Activated CD4-positive, alpha-beta T cell treated with anti-CD3 and anti-CD28 coated beads for 36 hours (primary cell): Measurements from ENCODE around the gene CCPG1. TPM values are rescaled to one million over a fixed set of nuclear protein-coding genes. Genes with fewer than 3 reads are reported as not detected.
"Not testable (repeated sequence)": the region's sequence is repeated elsewhere in the genome, so short reads cannot be mapped to it uniquely, and the experiment has no call there.

ENCODE experiments used
- ATAC-seq: fragments of 200-7000 bp; cut with Tn5 transposase; one replicate; pipeline ENCODE4 v1.10.0; 2021; ENCODE audit warnings: mild to moderate bottlenecking, moderate library complexity
- CTCF ChIA-PET: fragments of 350-600 bp; sonication (Branson Sonifier 250); formaldehyde crosslinking; loops from one replicate; lab custom pipeline; 2021; ENCODE audit warnings: antibody characterized with exemption; lab: Charles Lee
- POLR2A ChIA-PET: fragments of 350-600 bp; sonication (Branson Sonifier 250); formaldehyde crosslinking; loops from one replicate; lab custom pipeline; 2021; ENCODE audit warnings: antibody characterized with exemption, inconsistent platforms; lab: Charles Lee
- DNase-seq: peaks from one replicate; pipeline ENCODE4 v3.0.0-alpha.2; 2020
- H3K27ac Mint-ChIP-seq: one replicate; pipeline ENCODE4 v1.8.0; 2021; ENCODE audit warnings: mixed read lengths
- H3K27me3 Mint-ChIP-seq: one replicate; pipeline ENCODE4 v1.8.0; 2021; ENCODE audit warnings: mixed read lengths
- H3K36me3 Mint-ChIP-seq: one replicate; pipeline ENCODE4 v1.8.0; 2021; ENCODE audit warnings: low read depth, mixed read lengths
- H3K4me1 Mint-ChIP-seq: one replicate; pipeline ENCODE4 v1.8.0; 2021; ENCODE audit warnings: mixed read lengths
- H3K4me3 Mint-ChIP-seq: one replicate; pipeline ENCODE4 v1.8.0; 2021; ENCODE audit warnings: mild to moderate bottlenecking, moderate library complexity, mixed read lengths
- H3K9me3 Mint-ChIP-seq: one replicate; pipeline ENCODE4 v1.8.0; 2021; ENCODE audit warnings: low read depth, mixed read lengths
- intact Hi-C, 2 experiments: fragments of 100-400 bp; cut with DNase I in 1 of 2; cut with micrococcal nuclease in 1 of 2; formaldehyde crosslinking; loops; one replicate each; pipeline versions ENCODE4 v1.14.2 to v1.15.1; 2022 to 2024; cut with DNase I, micrococcal nuclease
- total RNA-seq, 2 experiments: library from RNA; stranded (reverse); gene quantifications; one replicate each; pipeline ENCODE4 v1.2.3, GENCODE V29; 2021

The CCPG1 gene
- total RNA-seq, 2 experiments from 2014 or later, result 11.3 to 12.2 TPM

- H3K9me3 Mint-ChIP-seq, DNase-seq, H3K27me3 Mint-ChIP-seq, ATAC-seq, H3K36me3 Mint-ChIP-seq: not testable (repeated sequence)
- peak overlapping the region; percentile 87 for H3K4me3 Mint-ChIP-seq
- H3K4me1 Mint-ChIP-seq, result peaks cover 17% of the 10 kb centered on the region
- ChIA-PET CTCF (interaction anchor here (0.6 to 3.6 kb wide), 18 partner anchors 12 to 586 kb away, joined by 3 to 24 read pairs (median 4); partner anchors contain the start of genes PIGB, PIGBOS1 and RSL24D1), POLR2A (interaction anchor here (0.9 to 1.2 kb wide), 3 partner anchors 10 to 212 kb away, joined by 3 read pairs; partner anchors contain the start of genes PIGB, PIGBOS1 and RSL24D1)
- intact Hi-C loops, result loop anchor here (1.0 to 5.0 kb wide), 8 partner anchors 30 to 633 kb away; partner anchors contain the start of genes PIGB (in 2 of the 2), PIGBOS1 (in 2 of the 2) and RSL24D1 (in 1 of the 2)
- peak overlapping the region; percentile 83 for H3K27ac Mint-ChIP-seq
These were observed 817 bp upstream of the CCPG1 start for GRCh38 chr15:55408976-55409375.

GRCh38 chr15:55407498-55408011 is 604 bp downstream of the CCPG1 start:
- Mint-ChIP-seq H3K27me3 (no peaks in the 10 kb centered on the region), H3K4me1 (peaks cover 31% of the 10 kb centered on the region), H3K36me3 (no peaks in the 10 kb centered on the region), H3K27ac (peak overlapping the region; percentile 90), H3K9me3 (no peaks in the 10 kb centered on the region), H3K4me3 (peak overlapping the region; percentile 87)
- DNase-seq (no peak), ATAC-seq (no peak)
- intact Hi-C loops, result loop anchor here (1.0 to 5.0 kb wide), 8 partner anchors 32 to 635 kb away; partner anchors contain the start of genes PIGB (in 2 of the 2), PIGBOS1 (in 2 of the 2) and RSL24D1 (in 1 of the 2)
- POLR2A ChIA-PET, result interaction anchor here (1.0 to 1.2 kb wide), 2 partner anchors 12 to 89 kb away, joined by 3 read pairs; partner anchors contain the start of genes PIGB and PIGBOS1
- CTCF ChIA-PET, result interaction anchor here (0.5 to 3.6 kb wide), 14 partner anchors 18 to 211 kb away, joined by 3 to 24 read pairs (median 6); partner anchors contain the start of genes PIGB, PIGBOS1 and RSL24D1

GRCh38 chr15:55403531-55403930 is 4.6 kb downstream of the CCPG1 start:
- intact Hi-C loops, result no loop called here
- Mint-ChIP-seq H3K4me3 (peak overlapping the region; percentile 3), H3K27ac (peak overlapping the region; percentile 72), H3K4me1 (peaks cover 46% of the 10 kb centered on the region), H3K27me3 (no peaks in the 10 kb centered on the region), H3K36me3 (peaks cover 8% of the 10 kb centered on the region), H3K9me3 (no peaks in the 10 kb centered on the region)
- DNase-seq (no peak), ATAC-seq (no peak)
- ChIA-PET CTCF (interaction anchor here (1.4 kb wide), 1 partner anchor 10 kb away, joined by 4 read pairs; no protein-coding TSS in a partner anchor), POLR2A (no interaction called here)

GRCh38 chr15:55402707-55403106 is 5.5 kb downstream of the CCPG1 start:
- ChIA-PET POLR2A (no interaction called here), CTCF (interaction anchor here (0.6 to 1.4 kb wide), 2 partner anchors 9 to 83 kb away, joined by 3 to 4 read pairs; no protein-coding TSS in a partner anchor)
- Mint-ChIP-seq H3K27me3 (no peaks in the 10 kb centered on the region), H3K9me3 (no peaks in the 10 kb centered on the region), H3K4me3 (no peak overlapping the region), H3K36me3 (peaks cover 15% of the 10 kb centered on the region), H3K27ac (peak overlapping the region; percentile 81), H3K4me1 (peaks cover 46% of the 10 kb centered on the region)
- DNase-seq (no peak), ATAC-seq (peak; percentile 62)
- intact Hi-C loops, result no loop called here

- Mint-ChIP-seq H3K27me3 (no peaks in the 10 kb centered on the region), H3K4me1 (peaks cover 41% of the 10 kb centered on the region), H3K36me3 (peaks cover 19% of the 10 kb centered on the region), H3K27ac (no peak overlapping the region), H3K9me3 (no peaks in the 10 kb centered on the region), H3K4me3 (no peak overlapping the region)
- no peak for DNase-seq
- POLR2A ChIA-PET, result no interaction called here
- no peak for ATAC-seq
- intact Hi-C loops, result no loop called here
- CTCF ChIA-PET, result interaction anchor here (0.9 kb wide), 1 partner anchor 28 kb away, joined by 5 read pairs; no protein-coding TSS in a partner anchor
These were observed 6.3 kb downstream of the CCPG1 start for GRCh38 chr15:55401786-55402246.

GRCh38 chr15:55400050-55400449 is 8.1 kb downstream of the CCPG1 start:
- DNase-seq, H3K4me3 Mint-ChIP-seq, CTCF ChIA-PET, ATAC-seq, H3K27ac Mint-ChIP-seq, POLR2A ChIA-PET, intact Hi-C loops, H3K27me3 Mint-ChIP-seq, H3K9me3 Mint-ChIP-seq: not testable (repeated sequence)
- Mint-ChIP-seq H3K4me1 (peaks cover 35% of the 10 kb centered on the region), H3K36me3 (peaks cover 27% of the 10 kb centered on the region)

GRCh38 chr15:55398243-55398642 is 9.9 kb downstream of the CCPG1 start:
- H3K36me3 Mint-ChIP-seq, result peaks cover 30% of the 10 kb centered on the region
- peaks cover 24% of the 10 kb centered on the region for H3K4me1 Mint-ChIP-seq
- ChIA-PET CTCF (no interaction called here), POLR2A (no interaction called here)
- H3K27me3 Mint-ChIP-seq, result no peaks in the 10 kb centered on the region
- ATAC-seq (no peak), DNase-seq (no peak)
- H3K9me3 Mint-ChIP-seq, result peaks cover 5% of the 10 kb centered on the region
- no peak overlapping the region for H3K4me3 Mint-ChIP-seq
- intact Hi-C loops, result no loop called here
- no peak overlapping the region for H3K27ac Mint-ChIP-seq

GRCh38 chr15:55394694-55395093 is 13.5 kb downstream of the CCPG1 start:
- DNase-seq, result no peak
- intact Hi-C loops, result no loop called here
- Mint-ChIP-seq H3K4me1 (peaks cover 2% of the 10 kb centered on the region), H3K36me3 (peaks cover 26% of the 10 kb centered on the region), H3K9me3 (peaks cover 5% of the 10 kb centered on the region), H3K4me3 (no peak overlapping the region), H3K27me3 (no peaks in the 10 kb centered on the region), H3K27ac (no peak overlapping the region)
- ChIA-PET POLR2A (no interaction called here), CTCF (no interaction called here)
- no peak for ATAC-seq

- POLR2A ChIA-PET, result no interaction called here
These were observed 18.9 kb downstream of the CCPG1 start for GRCh38 chr15:55389264-55389607.

GRCh38 chr15:55387027-55387426 is 21.1 kb downstream of the CCPG1 start:
- peaks cover 18% of the 10 kb centered on the region for H3K36me3 Mint-ChIP-seq
- H3K4me1 Mint-ChIP-seq, result peaks cover 5% of the 10 kb centered on the region
- H3K27me3 Mint-ChIP-seq, result no peaks in the 10 kb centered on the region
- ChIA-PET POLR2A (no interaction called here), CTCF (no interaction called here)
- H3K9me3 Mint-ChIP-seq, result no peaks in the 10 kb centered on the region
- intact Hi-C loops, result no loop called here
- ATAC-seq (no peak), DNase-seq (no peak)
- no peak overlapping the region for H3K4me3 Mint-ChIP-seq
- H3K27ac Mint-ChIP-seq, result no peak overlapping the region

More at GRCh38 chr15:55389264-55389607, 18.9 kb downstream of the CCPG1 start:
- Mint-ChIP-seq H3K27ac (peak overlapping the region; percentile 1), H3K4me3 (no peak overlapping the region), H3K36me3 (peaks cover 7% of the 10 kb centered on the region), H3K27me3 (no peaks in the 10 kb centered on the region), H3K9me3 (no peaks in the 10 kb centered on the region), H3K4me1 (peaks cover 5% of the 10 kb centered on the region)
- intact Hi-C loops, result no loop called here
- no peak for DNase-seq
- ATAC-seq, result peak; percentile 72
- CTCF ChIA-PET, result interaction anchor here (2.0 kb wide), 1 partner anchor 18 kb away, joined by 9 read pairs; the partner anchor contains the start of genes CCPG1 and PIERCE2

- H3K36me3 Mint-ChIP-seq, result peaks cover 18% of the 10 kb centered on the region
- ChIA-PET CTCF (interaction anchor here (0.5 kb wide), 1 partner anchor 55 kb away, joined by 4 read pairs; no protein-coding TSS in a partner anchor), POLR2A (no interaction called here)
- H3K4me1 Mint-ChIP-seq, result no peaks in the 10 kb centered on the region
- no peaks in the 10 kb centered on the region for H3K9me3 Mint-ChIP-seq
- H3K27me3 Mint-ChIP-seq, result no peaks in the 10 kb centered on the region
- ATAC-seq (no peak), DNase-seq (no peak)
- no peak overlapping the region for H3K4me3 Mint-ChIP-seq
- intact Hi-C loops, result no loop called here
- peak overlapping the region; percentile 35 for H3K27ac Mint-ChIP-seq
These were observed 24.5 kb downstream of the CCPG1 start for GRCh38 chr15:55383687-55384086.
